ENCODE results near the gene OR5D18.
"Not testable (repeated sequence)": the region's sequence is repeated elsewhere in the genome, so short reads cannot be mapped to it uniquely, and the experiment has no call there.

OR5D18 gene

DNA sequence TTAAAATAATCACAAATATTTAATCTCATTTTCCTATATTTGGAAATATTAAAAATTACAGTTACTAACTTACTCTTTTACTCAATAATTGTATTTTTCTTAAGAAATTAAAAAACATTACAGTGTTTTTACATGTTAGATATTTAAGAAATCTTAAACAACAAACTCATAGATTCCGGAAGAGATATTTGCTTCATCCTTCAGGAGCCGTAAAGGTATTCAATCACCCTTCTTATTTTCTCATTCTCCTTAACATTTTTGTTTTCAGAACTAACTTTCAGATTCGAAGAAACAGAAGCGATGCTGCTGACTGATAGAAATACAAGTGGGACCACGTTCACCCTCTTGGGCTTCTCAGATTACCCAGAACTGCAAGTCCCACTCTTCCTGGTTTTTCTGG, at the start of gene OR5D18:
OR5D18 (plus strand) TSS at position 301 of the 400 bp plus-strand sequence; CDS start at position 301, 0 bp downstream.
- DNase-seq = no peak

- no peak for DNase-seq
Observed at GRCh38 chr11:55773138-55773537, 46.3 kb upstream of the OR5D18 start, which contains the start of gene OR5D13. Gene OR5D13 (plus strand): TSS chr11:55773438. CDS start chr11:55773438, 0 bp downstream.

- no peak for DNase-seq
Observed at GRCh38 chr11:55791606-55792005, 27.8 kb upstream of the OR5D18 start.

DNA sequence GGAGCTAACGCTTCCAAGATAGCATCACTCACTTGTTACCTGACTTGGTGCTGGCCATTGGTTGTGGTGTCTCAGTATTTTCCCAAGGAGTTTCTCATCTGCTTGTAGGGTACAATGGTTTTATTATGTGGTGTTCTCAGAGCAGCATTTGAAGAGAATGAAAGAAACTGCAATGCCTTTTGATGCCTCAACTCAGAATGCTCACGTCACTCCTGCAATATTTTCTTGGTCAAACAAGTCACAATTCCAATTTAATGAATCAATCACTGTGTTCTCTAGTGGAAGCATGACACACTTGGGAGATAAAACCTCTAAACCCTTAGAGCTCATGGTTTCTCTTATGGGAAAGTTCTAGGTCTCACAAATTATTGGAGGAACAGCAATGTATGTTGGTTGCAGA, 26.1 kb upstream of the OR5D18 start:
- DNase-seq = no peak

DNA sequence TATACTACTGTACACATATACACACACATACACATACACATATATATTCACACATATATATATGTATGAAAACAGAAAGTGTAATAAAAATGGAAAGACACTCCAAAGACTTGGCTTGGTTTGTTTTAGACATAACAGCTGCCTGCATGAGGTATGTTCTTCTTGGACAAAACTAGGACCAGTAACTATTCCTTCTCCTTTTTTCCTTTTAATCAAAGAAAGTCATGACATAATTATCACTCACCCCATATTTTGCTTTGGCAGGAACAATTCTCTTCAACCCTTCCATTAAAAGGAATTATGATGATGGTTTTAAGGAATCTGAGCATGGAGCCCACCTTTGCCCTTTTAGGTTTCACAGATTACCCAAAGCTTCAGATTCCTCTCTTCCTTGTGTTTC, 24.2 kb upstream of the OR5D18 start, which contains the start of gene OR5D14:
OR5D14 (plus strand) TSS at position 301 of the 400 bp plus-strand sequence; CDS start at position 301, 0 bp downstream.
- no peak for DNase-seq

- DNase-seq = no peak
Observed at GRCh38 chr11:55806248-55806647, 13.2 kb upstream of the OR5D18 start.

- DNase-seq = no peak
Observed at GRCh38 chr11:55811067-55811466, 8.4 kb upstream of the OR5D18 start, which contains the start of gene OR5L1. Gene OR5L1 (plus strand): TSS chr11:55811367. CDS start chr11:55811467, 100 bp downstream.

GRCh38 chr11:55826919-55827318, 7.5 kb downstream of the OR5D18 start, which contains the start of gene OR5L2:
Gene OR5L2 (plus strand): TSS chr11:55827219. CDS start chr11:55827219, 0 bp downstream.
- DNase-seq = no peak

- DNase-seq = no peak
Observed at GRCh38 chr11:55838452-55838851, 19.0 kb downstream of the OR5D18 start, which contains the start of gene OR5D16. Gene OR5D16 (plus strand): TSS chr11:55838752. CDS start chr11:55838752, 0 bp downstream.

- no peak for DNase-seq
Observed at GRCh38 chr11:55847453-55847852, 28.0 kb downstream of the OR5D18 start.

DNA sequence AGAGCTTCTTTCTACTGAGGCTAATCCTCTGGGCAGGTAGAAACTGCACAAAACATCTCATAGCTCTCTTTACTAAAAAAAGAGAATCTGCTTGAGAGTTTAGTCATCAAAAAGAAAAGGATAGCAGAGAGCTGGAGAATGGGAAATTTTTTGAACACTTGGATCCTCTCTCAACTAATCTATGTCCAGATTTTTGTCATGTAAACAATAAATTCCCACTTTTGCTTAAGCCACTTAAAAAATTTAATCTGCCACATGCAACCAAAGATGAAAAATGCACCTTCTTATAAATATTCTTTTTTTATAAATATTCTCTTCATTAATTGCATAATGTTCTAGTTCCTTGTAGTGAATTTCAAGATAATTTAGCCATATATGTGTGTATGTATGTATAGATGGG, 29.6 kb downstream of the OR5D18 start:
- no peak for DNase-seq

DNA sequence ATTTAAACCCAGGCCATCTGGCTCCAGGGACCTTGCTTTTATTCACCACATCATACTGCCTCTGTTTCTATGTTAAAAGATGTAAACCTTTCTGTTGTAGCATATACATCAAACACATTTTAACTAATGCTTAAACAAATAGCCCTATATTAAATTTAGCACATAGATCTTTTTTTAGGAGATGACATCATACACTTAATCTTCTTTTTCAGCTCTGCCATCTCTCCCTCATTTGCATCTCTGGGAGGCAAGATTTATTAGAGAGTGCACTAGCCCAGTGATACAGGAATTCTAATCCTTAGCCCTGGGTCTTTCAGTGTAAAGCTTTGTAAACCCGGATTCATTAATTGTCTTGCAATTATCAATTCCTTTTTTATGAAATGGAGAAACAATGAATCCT, 32.7 kb downstream of the OR5D18 start:
- DNase-seq = no peak

GRCh38 chr11:55854704-55855103, 35.3 kb downstream of the OR5D18 start:
- DNase-seq = no peak

- not testable (repeated sequence) for DNase-seq
Observed at GRCh38 chr11:55867354-55867753, 47.9 kb downstream of the OR5D18 start.

Measured in NCI-H345 (cell line).